GM12872 (cell line): ENCODE data around the gene DPYSL5.

Source experiments
- CTCF ChIP-seq: IDR thresholded peaks from 3 replicates; pipeline ENCODE4 v1.5.1; 2011; ENCODE audit warnings: low read depth, mild to moderate bottlenecking, low read length, moderate library complexity; ENCODE audit not compliant: insufficient read depth

DPYSL5 gene

GRCh38 chr2:26977012-26977411 lies 129.1 kb downstream of the DPYSL5 start:
- no peak for TF ChIP-seq CTCF

GRCh38 chr2:26978061-26978596 lies 130.2 kb downstream of the DPYSL5 start:
- no peak for TF ChIP-seq CTCF

GRCh38 chr2:26979741-26980140 lies 131.8 kb downstream of the DPYSL5 start:
- no peak for TF ChIP-seq CTCF

GRCh38 chr2:26980971-26981370 lies 133.0 kb downstream of the DPYSL5 start:
- no peak for TF ChIP-seq CTCF

GRCh38 chr2:26982102-26982742 lies 134.3 kb downstream of the DPYSL5 start:
- peak; percentile 62 for TF ChIP-seq CTCF

GRCh38 chr2:26983746-26984145 lies 135.8 kb downstream of the DPYSL5 start:
- TF ChIP-seq CTCF = no peak

- no peak for TF ChIP-seq CTCF
These were observed 137.9 kb downstream of the DPYSL5 start for GRCh38 chr2:26985807-26986206.
